Choroid plexus epithelial cell (primary cell): ENCODE measurements around the gene SKA2.
A peak's percentile ranks its signal among the peaks of the same experiment; 100 is the strongest.

Source experiments
- DNase-seq: peaks from one replicate; pipeline ENCODE4 v3.0.0-alpha.2; 2010; ENCODE audit warnings: low read depth
- H3K4me3 ChIP-seq: 2 replicates; pipeline ENCODE4 v1.5.1; 2011; ENCODE audit warnings: low read depth, mild to moderate bottlenecking, control low read depth, low read length, moderate library complexity
- CTCF ChIP-seq: conservative IDR thresholded peaks from 2 replicates; pipeline ENCODE4 v1.5.1; 2011; ENCODE audit warnings: low read depth, mild to moderate bottlenecking, control low read depth, inconsistent platforms, low read length, moderate library complexity

SKA2 gene

GRCh38 chr17:59154721-59155438, at the start of gene SKA2:
Gene SKA2 (minus strand): TSS chr17:59155186. CDS start chr17:59155163, 23 bp downstream.
- TF ChIP-seq CTCF, result no peak
- peak within 1 kb of the TSS; percentile 88 for H3K4me3 ChIP-seq
- no peak for DNase-seq

- no peak for DNase-seq
- H3K4me3 ChIP-seq, result no peak overlapping the region
- no peak for TF ChIP-seq CTCF
Observed at GRCh38 chr17:59202320-59202719, 47.3 kb upstream of the SKA2 start.

- no peak overlapping the region for H3K4me3 ChIP-seq
- DNase-seq, result no peak
- no peak for TF ChIP-seq CTCF
Observed at GRCh38 chr17:59199398-59199797, 44.4 kb upstream of the SKA2 start.

GRCh38 chr17:59193336-59193862, 38.4 kb upstream of the SKA2 start:
- no peak overlapping the region for H3K4me3 ChIP-seq
- TF ChIP-seq CTCF, result no peak
- DNase-seq, result no peak

GRCh38 chr17:59190806-59191205, 35.8 kb upstream of the SKA2 start:
- DNase-seq, result no peak
- no peak overlapping the region for H3K4me3 ChIP-seq
- no peak for TF ChIP-seq CTCF

- no peak for DNase-seq
- TF ChIP-seq CTCF, result no peak
- no peak overlapping the region for H3K4me3 ChIP-seq
Observed at GRCh38 chr17:59186850-59187249, 31.9 kb upstream of the SKA2 start.

GRCh38 chr17:59185997-59186396, 31.0 kb upstream of the SKA2 start:
- H3K4me3 ChIP-seq, result no peak overlapping the region
- no peak for DNase-seq
- no peak for TF ChIP-seq CTCF
